Measurements from ENCODE around the gene CELSR1. TPM values are rescaled to one million over a fixed set of nuclear protein-coding genes. Genes with fewer than 3 reads are reported as not detected.

The CELSR1 gene
- polyA plus RNA-seq, 1 experiment: 0.14 TPM

DNA sequence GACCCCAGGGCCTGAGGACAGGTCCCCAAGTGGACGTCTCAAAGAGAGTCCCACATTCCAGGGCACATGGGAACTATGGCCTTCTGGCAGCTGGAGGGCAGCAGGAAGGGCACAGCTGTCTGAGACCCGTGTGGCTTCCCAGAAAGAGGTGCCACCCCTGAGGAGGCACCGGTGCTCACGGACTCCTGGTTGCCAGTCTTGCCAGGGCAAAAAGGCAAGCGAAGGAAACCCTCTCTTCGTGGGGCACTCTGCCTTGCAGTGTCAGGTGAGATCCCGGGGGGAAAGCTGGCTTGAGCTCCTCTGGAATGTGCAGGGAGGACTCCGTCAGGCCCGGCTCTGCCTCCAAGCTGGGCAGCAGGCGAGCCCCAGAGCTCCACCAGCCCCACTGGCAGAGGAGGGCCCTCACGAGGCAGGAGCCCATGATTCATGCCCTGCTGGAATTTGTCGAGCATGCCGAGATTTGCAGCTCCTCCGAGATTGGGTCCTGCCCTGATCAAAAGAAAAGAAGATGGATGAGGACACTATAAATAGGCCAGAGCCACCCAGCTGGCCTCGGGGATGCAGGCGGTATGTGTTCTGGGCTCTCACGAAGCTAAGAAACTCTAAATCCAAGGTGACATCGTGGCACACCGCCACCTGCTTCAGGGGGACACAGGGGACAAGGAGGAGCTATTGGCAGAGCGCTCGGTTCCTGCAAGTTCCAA lies 9.9 kb upstream of the CELSR1 start:
- POLR2A ChIA-PET: interaction anchor here (0.7 to 1.1 kb wide), 2 partner anchors 135 to 219 kb away, joined by 3 read pairs; no protein-coding TSS in a partner anchor
- CTCF ChIA-PET: interaction anchor here (0.7 to 3.3 kb wide), 3 partner anchors 16 to 244 kb away, joined by 5 to 27 read pairs (median 17); no protein-coding TSS in a partner anchor

DNA sequence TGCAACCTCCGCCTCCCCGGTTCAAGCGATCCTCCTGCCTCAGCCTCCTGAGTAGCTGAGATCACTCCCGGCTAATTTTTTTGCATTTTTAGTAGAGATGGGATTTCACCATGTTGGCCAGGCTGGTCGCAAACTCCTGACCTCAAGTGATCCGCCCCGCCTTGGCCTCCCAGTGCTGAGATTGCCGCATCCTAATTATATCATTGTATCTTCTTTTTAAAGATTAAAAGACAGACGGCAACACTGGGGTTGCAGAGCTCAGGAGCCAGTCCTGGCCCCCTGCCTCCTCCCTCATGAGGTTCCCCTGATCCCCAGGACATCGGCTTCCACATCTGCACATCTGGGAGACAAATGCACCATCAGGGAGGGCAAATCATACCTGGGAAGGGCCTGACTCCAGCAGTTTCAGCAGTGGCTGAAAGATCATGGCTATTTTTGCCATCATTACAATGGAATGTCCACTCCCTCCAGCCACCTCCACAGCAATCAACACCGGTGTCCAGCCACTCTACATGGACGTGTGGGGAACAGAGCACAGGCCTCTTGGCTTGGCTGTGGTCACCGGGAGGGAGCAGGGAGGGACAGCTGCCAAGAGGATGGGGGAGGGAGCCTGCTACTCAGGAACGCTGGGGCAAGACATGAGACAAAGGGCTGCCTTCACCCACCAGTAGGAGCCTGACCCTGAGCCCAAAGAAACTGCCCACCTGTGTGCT lies 9.2 kb upstream of the CELSR1 start:
- Histone ChIP-seq H3K27me3 (ENCODE audit: control insufficient read depth, insufficient read depth, low read length) (no peaks in the 10 kb centered on the region), H3K4me3 (ENCODE audit: low read depth, low read length) (no peak overlapping the region), H3K27ac (ENCODE audit: low read depth, low read length) (peak overlapping the region; percentile 74), H3K9me3 (ENCODE audit: control insufficient read depth, insufficient read depth, low read length) (no peaks in the 10 kb centered on the region; the same call in 1 of the 2 replicates)
- DNase-seq (ENCODE audit: low read depth, low spot score): no peak
- ChIA-PET POLR2A (interaction anchor here (1.1 kb wide), 1 partner anchor 135 kb away, joined by 3 read pairs; no protein-coding TSS in a partner anchor), CTCF (interaction anchor here (1.7 to 3.3 kb wide), 2 partner anchors 17 to 179 kb away, joined by 17 to 27 read pairs; no protein-coding TSS in a partner anchor)
- TF ChIP-seq, protein P1, sequence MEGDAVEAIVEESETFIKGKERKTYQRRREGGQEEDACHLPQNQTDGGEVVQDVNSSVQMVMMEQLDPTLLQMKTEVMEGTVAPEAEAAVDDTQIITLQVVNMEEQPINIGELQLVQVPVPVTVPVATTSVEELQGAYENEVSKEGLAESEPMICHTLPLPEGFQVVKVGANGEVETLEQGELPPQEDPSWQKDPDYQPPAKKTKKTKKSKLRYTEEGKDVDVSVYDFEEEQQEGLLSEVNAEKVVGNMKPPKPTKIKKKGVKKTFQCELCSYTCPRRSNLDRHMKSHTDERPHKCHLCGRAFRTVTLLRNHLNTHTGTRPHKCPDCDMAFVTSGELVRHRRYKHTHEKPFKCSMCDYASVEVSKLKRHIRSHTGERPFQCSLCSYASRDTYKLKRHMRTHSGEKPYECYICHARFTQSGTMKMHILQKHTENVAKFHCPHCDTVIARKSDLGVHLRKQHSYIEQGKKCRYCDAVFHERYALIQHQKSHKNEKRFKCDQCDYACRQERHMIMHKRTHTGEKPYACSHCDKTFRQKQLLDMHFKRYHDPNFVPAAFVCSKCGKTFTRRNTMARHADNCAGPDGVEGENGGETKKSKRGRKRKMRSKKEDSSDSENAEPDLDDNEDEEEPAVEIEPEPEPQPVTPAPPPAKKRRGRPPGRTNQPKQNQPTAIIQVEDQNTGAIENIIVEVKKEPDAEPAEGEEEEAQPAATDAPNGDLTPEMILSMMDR (IDR thresholded peaks at IDR 0.05; ENCODE audit: low read depth, low read length): no peak

More for the DNA sequence above, 9.9 kb upstream of the CELSR1 start:
- no peak for DNase-seq (ENCODE audit: low read depth, low spot score)
- H3K4me3 ChIP-seq (ENCODE audit: low read depth, low read length): no peak overlapping the region
- TF ChIP-seq, protein P1 (IDR thresholded peaks at IDR 0.05; ENCODE audit: low read depth, low read length): no peak
- H3K27me3 ChIP-seq (ENCODE audit: control insufficient read depth, insufficient read depth, low read length): peaks cover 4% of the 10 kb centered on the region
- peaks cover 5% of the 10 kb centered on the region for H3K9me3 ChIP-seq (ENCODE audit: control insufficient read depth, insufficient read depth, low read length)
- peak overlapping the region; percentile 74 for H3K27ac ChIP-seq (ENCODE audit: low read depth, low read length)

DNA sequence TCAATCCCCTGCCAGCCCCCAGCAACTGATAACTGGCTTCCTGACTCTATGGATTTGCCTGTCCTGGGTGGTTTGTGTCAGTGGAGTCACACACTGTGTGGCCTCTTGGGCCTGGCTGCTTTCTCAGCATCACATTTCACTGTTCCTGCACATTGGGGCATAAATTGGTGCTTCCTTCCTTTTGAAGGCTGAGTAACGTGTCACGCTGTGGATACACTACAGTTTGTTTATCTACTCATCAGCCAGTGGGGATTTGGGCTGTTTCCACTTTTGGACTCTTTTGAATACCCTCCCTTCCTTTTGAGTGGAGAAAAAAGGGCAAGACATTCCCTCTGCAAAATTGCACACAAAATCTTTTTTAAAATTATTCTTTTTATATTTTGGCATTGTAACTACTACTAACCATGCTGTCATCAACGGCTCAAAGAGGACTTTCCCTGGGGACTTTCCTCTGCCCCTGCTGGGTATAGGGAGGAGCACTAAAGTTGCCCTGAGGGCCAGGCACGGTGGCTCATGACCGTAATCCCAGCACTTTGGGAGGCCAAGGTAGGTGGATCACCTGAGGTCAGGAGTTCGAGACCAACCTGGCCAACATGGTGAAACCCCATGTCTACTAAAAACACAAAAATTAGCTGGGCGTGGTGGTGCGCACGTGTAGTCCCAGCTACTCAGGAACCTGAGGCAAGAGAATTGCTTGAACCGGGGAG lies 7.8 kb upstream of the CELSR1 start:
- DNase-seq (ENCODE audit: low read depth, low spot score): no peak
- Histone ChIP-seq H3K27ac (ENCODE audit: low read depth, low read length) (no peak overlapping the region), H3K27me3 (ENCODE audit: control insufficient read depth, insufficient read depth, low read length) (no peaks in the 10 kb centered on the region), H3K4me3 (ENCODE audit: low read depth, low read length) (no peak overlapping the region), H3K9me3 (ENCODE audit: control insufficient read depth, insufficient read depth, low read length) (no peaks in the 10 kb centered on the region; the same call in 1 of the 2 replicates)
- ChIA-PET POLR2A (no interaction called here), CTCF (interaction anchor here (3.3 to 5.8 kb wide), 2 partner anchors 178 kb away, joined by 27 to 112 read pairs; no protein-coding TSS in a partner anchor)
- TF ChIP-seq, protein P1 (IDR thresholded peaks at IDR 0.05; ENCODE audit: low read depth, low read length): no peak

DNA sequence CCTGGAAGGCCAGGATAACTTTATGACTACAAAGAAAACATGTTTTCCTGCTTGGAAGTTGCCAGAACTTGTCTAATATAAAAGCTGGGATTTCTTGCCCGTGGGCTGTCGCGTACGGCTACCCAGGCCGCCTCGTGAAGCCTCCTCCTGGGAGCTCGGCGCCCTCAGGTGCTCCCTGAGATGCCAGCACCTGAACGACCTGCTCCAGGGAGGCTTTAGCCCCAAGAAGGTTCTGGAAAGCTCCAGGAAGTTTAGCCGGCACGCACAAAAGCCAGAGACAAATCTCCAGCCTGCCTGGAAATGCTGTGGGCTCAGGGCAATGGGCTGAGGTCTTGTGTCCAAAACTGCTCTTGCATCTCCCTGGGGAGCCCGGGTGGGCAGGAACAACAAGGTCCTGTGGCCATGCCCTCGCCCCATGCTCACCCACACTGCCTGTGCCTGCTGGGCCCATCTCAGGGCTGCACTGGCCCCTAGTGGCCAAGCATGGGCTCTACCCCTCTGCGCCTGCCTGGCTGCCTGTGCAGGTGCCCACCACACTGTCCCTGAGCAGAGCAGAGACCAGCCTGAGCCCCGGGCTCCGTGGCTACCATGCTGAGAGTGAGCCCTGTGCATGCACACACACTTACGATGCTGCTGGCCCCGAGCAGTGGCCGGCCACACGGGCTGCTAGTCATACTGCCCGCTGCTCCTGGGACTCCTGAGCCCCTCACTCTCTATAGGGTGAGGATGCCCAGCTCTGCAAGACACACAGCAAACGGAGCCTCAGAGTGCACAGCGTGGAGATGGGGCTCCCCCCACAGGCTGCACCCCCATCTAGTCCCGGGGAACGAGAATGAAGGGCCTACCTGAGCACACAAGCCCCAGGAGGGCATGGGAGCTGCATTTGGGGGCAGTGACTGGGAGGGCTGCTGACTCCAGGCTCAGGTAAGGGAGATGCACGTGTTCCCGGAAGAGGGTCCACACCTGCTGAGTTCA lies 4.9 kb upstream of the CELSR1 start:
- POLR2A ChIA-PET: no interaction called here
- TF ChIP-seq, protein P1 (IDR thresholded peaks at IDR 0.05; ENCODE audit: low read depth, low read length): peak; percentile 97
- CTCF ChIA-PET: interaction anchor here (0.6 to 5.8 kb wide), 13 partner anchors 10 to 536 kb away, joined by 3 to 112 read pairs (median 5); no protein-coding TSS in a partner anchor
- H3K27me3 ChIP-seq (ENCODE audit: control insufficient read depth, insufficient read depth, low read length): peaks cover 8% of the 10 kb centered on the region
- no peaks in the 10 kb centered on the region; the same call in 1 of the 2 replicates for H3K9me3 ChIP-seq (ENCODE audit: control insufficient read depth, insufficient read depth, low read length)
- no peak overlapping the region for H3K4me3 ChIP-seq (ENCODE audit: low read depth, low read length)
- DNase-seq (ENCODE audit: low read depth, low spot score): no peak
- H3K27ac ChIP-seq (ENCODE audit: low read depth, low read length): no peak overlapping the region

Measured in AG04450 (cell line).